Nephron (organoid): Measurements from ENCODE around the gene PRTFDC1.
"Not testable (repeated sequence)": the region's sequence is repeated elsewhere in the genome, so short reads cannot be mapped to it uniquely, and the experiment has no call there.

Experiments
- H3K27ac Mint-ChIP-seq, 3 experiments: 2 replicates each; pipeline ENCODE4 v1.8.0; 2020; ENCODE audit warnings: mixed read lengths in 3 of 3, mild to moderate bottlenecking in 2 of 3, moderate library complexity in 1 of 3
- H3K27me3 Mint-ChIP-seq: 2 replicates; pipeline ENCODE4 v1.8.0; 2021; ENCODE audit warnings: low read depth, mild to moderate bottlenecking, moderate library complexity, mixed read lengths
- H3K36me3 Mint-ChIP-seq: 2 replicates; pipeline ENCODE4 v1.8.0; 2020; ENCODE audit warnings: low read depth, mixed read lengths
- H3K4me1 Mint-ChIP-seq: 2 replicates; pipeline ENCODE4 v1.8.0; 2020; ENCODE audit warnings: mixed read lengths
- H3K4me3 Mint-ChIP-seq, 3 experiments: 2 replicates each; pipeline ENCODE4 v1.8.0; 2020; ENCODE audit warnings: mild to moderate bottlenecking in 3 of 3, mixed read lengths in 3 of 3, moderate library complexity in 2 of 3
- H3K9me3 Mint-ChIP-seq: 2 replicates; pipeline ENCODE4 v1.8.0; 2020; ENCODE audit warnings: mixed read lengths
- CTCF ChIP-seq, 3 experiments: fragments of 200-600 bp; sonication (generic); IDR thresholded peaks; one replicate each; pipeline ENCODE4 v1.5.0; 2021; ENCODE audit warnings: antibody characterized with exemption in 3 of 3; ENCODE audit not compliant: unreplicated experiment in 3 of 3

PRTFDC1 gene

GRCh38 chr10:24969841-24970281, 17.5 kb upstream of the PRTFDC1 start:
- Mint-ChIP-seq H3K4me1 (peaks cover 13% of the 10 kb centered on the region), H3K27ac (peak overlapping the region in 1 of 3 experiments; percentile 65), H3K4me3 (no peak overlapping the region), H3K9me3 (no peaks in the 10 kb centered on the region), H3K36me3 (no peaks in the 10 kb centered on the region), H3K27me3 (peaks cover 2% of the 10 kb centered on the region)
- no peak for TF ChIP-seq CTCF (IDR thresholded peaks at IDR 0.05; ENCODE audit: unreplicated experiment in 3 of 3)

- not testable (repeated sequence) for H3K4me3 Mint-ChIP-seq, H3K36me3 Mint-ChIP-seq, H3K27ac Mint-ChIP-seq, H3K27me3 Mint-ChIP-seq, H3K9me3 Mint-ChIP-seq
- H3K4me1 Mint-ChIP-seq = peaks cover 12% of the 10 kb centered on the region
Observed at GRCh38 chr10:24968951-24969350, 16.5 kb upstream of the PRTFDC1 start.

- no peaks in the 10 kb centered on the region for H3K9me3 Mint-ChIP-seq
- no peak overlapping the region for H3K27ac Mint-ChIP-seq
- H3K4me1 Mint-ChIP-seq = peaks cover 12% of the 10 kb centered on the region
- H3K27me3 Mint-ChIP-seq = no peaks in the 10 kb centered on the region
- no peak overlapping the region for H3K4me3 Mint-ChIP-seq
- TF ChIP-seq CTCF (IDR thresholded peaks at IDR 0.05; ENCODE audit: unreplicated experiment in 3 of 3) = no peak
- no peaks in the 10 kb centered on the region for H3K36me3 Mint-ChIP-seq
Observed at GRCh38 chr10:24968349-24968748, 15.9 kb upstream of the PRTFDC1 start.

- no peak for TF ChIP-seq CTCF (IDR thresholded peaks at IDR 0.05; ENCODE audit: unreplicated experiment in 3 of 3)
- Mint-ChIP-seq H3K27ac (no peak overlapping the region), H3K36me3 (no peaks in the 10 kb centered on the region), H3K27me3 (no peaks in the 10 kb centered on the region), H3K4me3 (no peak overlapping the region), H3K9me3 (no peaks in the 10 kb centered on the region), H3K4me1 (peaks cover 12% of the 10 kb centered on the region)
Observed at GRCh38 chr10:24966962-24967481, 14.6 kb upstream of the PRTFDC1 start.

- H3K36me3 Mint-ChIP-seq = no peaks in the 10 kb centered on the region
- H3K9me3 Mint-ChIP-seq = no peaks in the 10 kb centered on the region
- no peak overlapping the region for H3K4me3 Mint-ChIP-seq
- H3K4me1 Mint-ChIP-seq = peaks cover 11% of the 10 kb centered on the region
- no peaks in the 10 kb centered on the region for H3K27me3 Mint-ChIP-seq
- TF ChIP-seq CTCF (IDR thresholded peaks at IDR 0.05; ENCODE audit: unreplicated experiment in 3 of 3) = no peak
- H3K27ac Mint-ChIP-seq = peak overlapping the region in 1 of 3 experiments; percentile 15
Observed at GRCh38 chr10:24965051-24965450, 12.6 kb upstream of the PRTFDC1 start.

GRCh38 chr10:24963521-24964041, 11.2 kb upstream of the PRTFDC1 start:
- Mint-ChIP-seq H3K27me3 (no peaks in the 10 kb centered on the region), H3K4me1 (peaks cover 13% of the 10 kb centered on the region), H3K27ac (no peak overlapping the region), H3K36me3 (no peaks in the 10 kb centered on the region), H3K9me3 (no peaks in the 10 kb centered on the region), H3K4me3 (no peak overlapping the region)
- no peak for TF ChIP-seq CTCF (IDR thresholded peaks at IDR 0.05; ENCODE audit: unreplicated experiment in 3 of 3)
